ENCODE measurements around the gene CAPN7. TPM values are rescaled to one million over a fixed set of nuclear protein-coding genes. Genes with fewer than 3 reads are reported as not detected.

The CAPN7 gene
- total and polyA plus RNA-seq, 2 donors (not counting 1 experiment from before 2014, with no cell fraction given): 40.4 to 85.9 TPM

DNA sequence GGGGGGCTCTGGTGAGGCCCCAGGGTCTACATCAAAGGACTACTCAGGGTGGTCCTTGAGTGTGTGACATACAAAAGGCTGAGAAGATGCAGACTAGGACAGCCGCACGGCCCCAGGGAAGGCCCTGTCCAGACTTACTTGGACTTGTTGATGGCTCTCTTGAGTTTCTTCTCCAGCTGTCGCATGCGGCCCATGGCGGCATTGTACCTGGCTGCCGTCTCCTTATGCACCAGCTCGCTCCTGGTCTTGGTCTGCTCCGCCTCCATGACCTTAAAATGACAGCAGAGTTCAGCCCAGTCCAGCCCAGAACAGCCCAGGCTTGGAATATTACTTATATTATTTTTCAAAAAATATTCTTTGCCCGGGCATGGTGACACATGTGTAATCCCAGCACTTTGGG, 56.0 kb downstream of the CAPN7 start:
- peaks cover 94% of the 10 kb centered on the region for H4K20me1 ChIP-seq (ENCODE audit: control insufficient read depth, insufficient read depth, low read length, poor library complexity, severe bottlenecking)
- ChIA-PET POLR2A (interaction anchor here (0.6 kb wide), 1 partner anchor 62 kb away, joined by 3 read pairs; no protein-coding TSS in a partner anchor), CTCF (interaction anchor here (0.6 to 13.8 kb wide), 2 partner anchors 53 to 140 kb away, joined by 3 to 421 read pairs; no protein-coding TSS in a partner anchor)
- ATAC-seq (ENCODE audit: low read depth) (no peak), DNase-seq (no peak)
- H3K27ac Mint-ChIP-seq: peak overlapping the region; percentile 41
- no peak overlapping the region for H3K27ac ChIP-seq (ENCODE audit: low read length in 2 of 2)
- H3K27me3 ChIP-seq (replicated peaks in 1 of 4; ENCODE audit: control extremely low read depth in 1 of 4, control insufficient read depth in 3 of 4, insufficient read depth in 4 of 4, low read length in 3 of 4): no peaks in the 10 kb centered on the region
- H3K9ac ChIP-seq (ENCODE audit: low read length): no peak overlapping the region
- no peak overlapping the region for H3K4me3 ChIP-seq (ENCODE audit: control extremely low read depth in 1 of 5, extremely low read depth in 1 of 5, insufficient read depth in 1 of 5, low read depth in 2 of 5, low read length in 4 of 5)
- H3K4me1 Mint-ChIP-seq: peaks cover 40% of the 10 kb centered on the region
- H3K4me1 ChIP-seq (ENCODE audit: control insufficient read depth in 2 of 2, insufficient read depth in 2 of 2, low read length in 2 of 2): peaks cover 14 to 19% of the 10 kb centered on the region in 2 donors
- no peak overlapping the region for H2AFZ ChIP-seq (ENCODE audit: insufficient read depth, low read depth, low read length, poor library complexity, severe bottlenecking)
- no peak overlapping the region for H3K4me3 Mint-ChIP-seq
- H3K36me3 ChIP-seq (replicated peaks in 1 of 2; ENCODE audit: control extremely low read depth in 1 of 2, control insufficient read depth in 1 of 2, extremely low read depth in 1 of 2, insufficient read depth in 2 of 2, low read length in 1 of 2): peaks cover 23 to 71% of the 10 kb centered on the region in 2 experiments
- no peak overlapping the region for H3K4me2 ChIP-seq (replicated peaks; ENCODE audit: low read depth, low read length, poor library complexity, severe bottlenecking)
- no peaks in the 10 kb centered on the region for H3K27me3 Mint-ChIP-seq
- H3K9me3 Mint-ChIP-seq (ENCODE audit: insufficient read depth): no peaks in the 10 kb centered on the region
- WGBS (ENCODE audit: insufficient coverage): 99% methylated on average over 7 of the region's 9 CpGs
- H3K9me3 ChIP-seq (ENCODE audit: control extremely low read depth in 1 of 3, control insufficient read depth in 2 of 3, insufficient read depth in 1 of 3, low read length in 2 of 3): no peaks in the 10 kb centered on the region
- intact Hi-C loops (cut with micrococcal nuclease): no loop called here
- H3K79me2 ChIP-seq (ENCODE audit: control insufficient read depth, insufficient read depth, low read length): peaks cover 68% of the 10 kb centered on the region
- TF ChIP-seq CTCF (IDR thresholded peaks at IDR 0.05) (no peak), EZH2 (IDR thresholded peaks at IDR 0.05; ENCODE audit: borderline replicate concordance, insufficient read depth, low read depth, low read length, poor library complexity, severe bottlenecking) (no peak)

- Histone ChIP-seq H3K4me1 (ENCODE audit: control insufficient read depth in 2 of 2, insufficient read depth in 2 of 2, low read length in 2 of 2) (peaks cover 22 to 29% of the 10 kb centered on the region in 2 donors), H2AFZ (ENCODE audit: insufficient read depth, low read depth, low read length, poor library complexity, severe bottlenecking) (no peak overlapping the region), H3K9ac (ENCODE audit: low read length) (no peak overlapping the region), H3K79me2 (ENCODE audit: control insufficient read depth, insufficient read depth, low read length) (peaks cover 78% of the 10 kb centered on the region), H3K27me3 (replicated peaks in 1 of 4; ENCODE audit: control extremely low read depth in 1 of 4, control insufficient read depth in 3 of 4, insufficient read depth in 4 of 4, low read length in 3 of 4) (no peaks in the 10 kb centered on the region), H3K4me3 (ENCODE audit: control extremely low read depth in 1 of 5, extremely low read depth in 1 of 5, insufficient read depth in 1 of 5, low read depth in 2 of 5, low read length in 4 of 5) (no peak overlapping the region), H4K20me1 (ENCODE audit: control insufficient read depth, insufficient read depth, low read length, poor library complexity, severe bottlenecking) (peaks cover 97% of the 10 kb centered on the region), H3K36me3 (replicated peaks in 1 of 2; ENCODE audit: control extremely low read depth in 1 of 2, control insufficient read depth in 1 of 2, extremely low read depth in 1 of 2, insufficient read depth in 2 of 2, low read length in 1 of 2) (peaks cover 19 to 70% of the 10 kb centered on the region in 2 experiments), H3K9me3 (ENCODE audit: control extremely low read depth in 1 of 3, control insufficient read depth in 2 of 3, insufficient read depth in 1 of 3, low read length in 2 of 3) (no peaks in the 10 kb centered on the region), H3K27ac (ENCODE audit: low read length in 2 of 2) (no peak overlapping the region), H3K4me2 (replicated peaks; ENCODE audit: low read depth, low read length, poor library complexity, severe bottlenecking) (no peak overlapping the region)
- Mint-ChIP-seq H3K4me3 (no peak overlapping the region), H3K27ac (peak overlapping the region; percentile 67), H3K4me1 (peaks cover 47% of the 10 kb centered on the region), H3K9me3 (ENCODE audit: insufficient read depth) (no peaks in the 10 kb centered on the region), H3K27me3 (no peaks in the 10 kb centered on the region)
- no peak for ATAC-seq (ENCODE audit: low read depth)
- DNase-seq: no peak
- CTCF ChIA-PET: interaction anchor here (0.6 to 13.8 kb wide), 5 partner anchors 11 to 139 kb away, joined by 3 to 421 read pairs (median 6); no protein-coding TSS in a partner anchor
- POLR2A ChIA-PET: no interaction called here
- TF ChIP-seq EZH2 (IDR thresholded peaks at IDR 0.05; ENCODE audit: borderline replicate concordance, insufficient read depth, low read depth, low read length, poor library complexity, severe bottlenecking) (no peak), CTCF (IDR thresholded peaks at IDR 0.05) (no peak)
- intact Hi-C loops (cut with micrococcal nuclease): no loop called here
- 89% methylated on average over 3 of the region's 4 CpGs for WGBS (ENCODE audit: insufficient coverage)
Observed at GRCh38 chr3:15263120-15263519, 57.1 kb downstream of the CAPN7 start.
